ENCODE data around the gene GDA. TPM values are rescaled to one million over a fixed set of nuclear protein-coding genes. Genes with fewer than 3 reads are reported as not detected.

The GDA gene
- total RNA-seq (under 1 TPM; 0.61 to 0.65 TPM), polyA plus RNA-seq (1 to 10 TPM in 1 of 2 donors, under 1 TPM in 1; 0.04 to 1.5 TPM)
- long read RNA-seq, donor 1, result 0 reads
- long read RNA-seq, donor 2, result 0 reads
- long read RNA-seq, donor 3, result 0 reads
- long read RNA-seq, donor 4, result 0 reads
- long read RNA-seq, donor 5, result 0 reads

DNA sequence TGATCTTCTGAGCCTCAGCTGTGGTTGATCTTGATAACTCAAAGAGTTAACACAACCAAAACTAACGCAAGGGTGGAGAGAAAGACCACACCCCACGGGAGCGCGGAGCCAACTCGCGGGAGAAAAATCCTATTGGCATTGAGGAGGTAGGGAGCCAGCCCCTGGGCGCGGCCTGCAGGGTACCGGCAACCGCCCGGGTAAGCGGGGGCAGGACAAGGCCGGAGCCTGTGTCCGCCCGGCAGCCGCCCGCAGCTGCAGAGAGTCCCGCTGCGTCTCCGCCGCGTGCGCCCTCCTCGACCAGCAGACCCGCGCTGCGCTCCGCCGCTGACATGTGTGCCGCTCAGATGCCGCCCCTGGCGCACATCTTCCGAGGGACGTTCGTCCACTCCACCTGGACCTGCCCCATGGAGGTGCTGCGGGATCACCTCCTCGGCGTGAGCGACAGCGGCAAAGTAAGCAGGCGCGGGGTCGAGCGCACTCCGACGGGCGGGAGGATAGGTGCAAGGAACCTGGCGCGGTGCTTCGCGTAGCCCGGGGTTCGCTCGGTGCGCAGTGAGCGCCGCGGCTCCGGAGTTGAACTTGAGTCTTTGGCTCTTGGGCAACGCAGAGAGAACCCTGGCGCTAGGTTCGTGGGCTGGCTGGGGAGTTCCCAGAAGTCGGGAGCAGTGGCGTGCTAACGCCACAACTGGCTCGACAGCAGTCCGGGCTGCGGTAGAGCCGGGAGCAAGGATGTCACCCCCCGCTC lies at the start of gene GDA:
TSS of gene GDA (plus strand) at position 210 of the 745 bp plus-strand sequence. CDS start at position 330, 120 bp downstream.
- no peak for ATAC-seq (ENCODE audit: insufficient read depth, low FRiP score)
- no peak within 1 kb of the TSS for H3K4me3 ChIP-seq
- H3K27me3 ChIP-seq (ENCODE audit: control insufficient read depth in 3 of 3, insufficient read depth in 3 of 3, low read length in 2 of 3), result peaks cover 3 to 41% (median 26%) of the 10 kb centered on the region in 3 donors
- no peaks in the 10 kb centered on the region for H3K36me3 ChIP-seq (ENCODE audit: control insufficient read depth in 4 of 4, insufficient read depth in 4 of 4, low read length in 4 of 4)
- 2 to 3% methylated on average over 70 of the region's 70 CpGs for WGBS, 2 donors
- no peak within 1 kb of the TSS for H3K9ac ChIP-seq (ENCODE audit: insufficient read depth in 1 of 2, low read length in 2 of 2)
- no peak within 1 kb of the TSS for H3K27ac ChIP-seq (ENCODE audit: low read depth in 1 of 2, low read length in 1 of 2)
- peaks cover 0 to 3% (median 0%) of the 10 kb centered on the region in 4 donors for H3K9me3 ChIP-seq (ENCODE audit: control insufficient read depth in 4 of 4, insufficient read depth in 3 of 4, low read length in 3 of 4)
- peaks cover 0 to 3% (median 0%) of the 10 kb centered on the region in 5 donors for H3K4me1 ChIP-seq (ENCODE audit: control insufficient read depth in 5 of 5, insufficient read depth in 5 of 5, low read length in 5 of 5)
- DNase-seq, result peak in 1 of 3 donors; percentile 12
- TF ChIP-seq, protein P1, sequence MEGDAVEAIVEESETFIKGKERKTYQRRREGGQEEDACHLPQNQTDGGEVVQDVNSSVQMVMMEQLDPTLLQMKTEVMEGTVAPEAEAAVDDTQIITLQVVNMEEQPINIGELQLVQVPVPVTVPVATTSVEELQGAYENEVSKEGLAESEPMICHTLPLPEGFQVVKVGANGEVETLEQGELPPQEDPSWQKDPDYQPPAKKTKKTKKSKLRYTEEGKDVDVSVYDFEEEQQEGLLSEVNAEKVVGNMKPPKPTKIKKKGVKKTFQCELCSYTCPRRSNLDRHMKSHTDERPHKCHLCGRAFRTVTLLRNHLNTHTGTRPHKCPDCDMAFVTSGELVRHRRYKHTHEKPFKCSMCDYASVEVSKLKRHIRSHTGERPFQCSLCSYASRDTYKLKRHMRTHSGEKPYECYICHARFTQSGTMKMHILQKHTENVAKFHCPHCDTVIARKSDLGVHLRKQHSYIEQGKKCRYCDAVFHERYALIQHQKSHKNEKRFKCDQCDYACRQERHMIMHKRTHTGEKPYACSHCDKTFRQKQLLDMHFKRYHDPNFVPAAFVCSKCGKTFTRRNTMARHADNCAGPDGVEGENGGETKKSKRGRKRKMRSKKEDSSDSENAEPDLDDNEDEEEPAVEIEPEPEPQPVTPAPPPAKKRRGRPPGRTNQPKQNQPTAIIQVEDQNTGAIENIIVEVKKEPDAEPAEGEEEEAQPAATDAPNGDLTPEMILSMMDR (IDR thresholded peaks at IDR 0.05; ENCODE audit: control extremely low read depth, extremely low read depth), result no peak

DNA sequence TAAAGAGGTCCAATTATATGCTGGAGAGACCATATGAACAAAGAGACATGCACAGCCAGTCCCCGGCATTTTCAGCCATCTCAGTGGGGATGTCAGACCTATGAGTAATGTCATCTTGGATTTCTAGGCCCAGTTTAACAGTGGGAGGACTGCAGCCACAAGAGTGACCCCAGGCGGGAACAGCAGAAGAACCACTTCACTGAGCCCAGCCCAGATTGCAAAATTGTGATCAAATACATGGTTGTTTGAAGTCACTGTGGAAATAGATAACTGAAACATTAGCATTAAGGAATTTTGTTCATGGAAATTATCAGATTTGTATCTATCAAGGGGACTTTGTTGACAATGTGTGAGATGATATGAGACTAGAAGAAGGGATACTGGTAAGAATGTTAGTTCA lies 46.7 kb upstream of the GDA start:
- DNase-seq (no peak), ATAC-seq (ENCODE audit: insufficient read depth, low FRiP score) (no peak)
- no peaks in the 10 kb centered on the region for H3K4me1 ChIP-seq (ENCODE audit: control insufficient read depth in 5 of 5, insufficient read depth in 5 of 5, low read length in 5 of 5)
- no peaks in the 10 kb centered on the region for H3K36me3 ChIP-seq (ENCODE audit: control insufficient read depth in 4 of 4, insufficient read depth in 4 of 4, low read length in 4 of 4)
- no peak overlapping the region for H3K27ac ChIP-seq (ENCODE audit: low read depth in 1 of 2, low read length in 1 of 2)
- no peak overlapping the region for H3K9ac ChIP-seq (ENCODE audit: insufficient read depth in 1 of 2, low read length in 2 of 2)
- no peaks in the 10 kb centered on the region for H3K9me3 ChIP-seq (ENCODE audit: control insufficient read depth in 4 of 4, insufficient read depth in 3 of 4, low read length in 3 of 4)
- H3K4me3 ChIP-seq, result no peak overlapping the region
- no peaks in the 10 kb centered on the region for H3K27me3 ChIP-seq (ENCODE audit: control insufficient read depth in 3 of 3, insufficient read depth in 3 of 3, low read length in 2 of 3)
- TF ChIP-seq, protein P1 (IDR thresholded peaks at IDR 0.05; ENCODE audit: control extremely low read depth, extremely low read depth), result no peak
- 84 to 85% methylated on average over 2 of the region's 2 CpGs for WGBS, 2 donors

DNA sequence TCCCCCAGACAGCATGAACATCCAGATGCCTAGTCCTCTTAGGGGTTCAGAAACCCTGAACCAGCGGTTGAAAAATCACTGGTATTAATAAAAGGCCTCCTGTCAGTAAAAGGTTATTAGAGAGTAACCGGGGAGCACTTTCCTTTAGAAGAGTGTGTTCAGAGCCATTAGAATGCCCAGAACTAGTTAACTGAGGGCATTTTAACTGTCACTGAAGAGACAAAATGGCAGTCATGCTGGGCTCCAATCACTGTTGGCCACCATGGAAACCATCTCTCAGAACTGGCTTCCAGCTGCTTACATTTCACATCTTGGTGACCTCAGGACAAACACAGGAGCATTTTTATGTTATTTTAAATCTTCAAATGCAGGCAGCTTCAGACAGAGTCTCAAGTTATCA lies 36.2 kb upstream of the GDA start:
- no peak for ATAC-seq (ENCODE audit: insufficient read depth, low FRiP score)
- WGBS, 2 donors, result 90 to 96% methylated on average over 2 of the region's 2 CpGs

More for the DNA sequence above, 36.2 kb upstream of the GDA start:
- no peak overlapping the region for H3K4me3 ChIP-seq
- H3K4me1 ChIP-seq (ENCODE audit: control insufficient read depth in 5 of 5, insufficient read depth in 5 of 5, low read length in 5 of 5), result no peaks in the 10 kb centered on the region
- DNase-seq, result no peak
- TF ChIP-seq, protein P1 (IDR thresholded peaks at IDR 0.05; ENCODE audit: control extremely low read depth, extremely low read depth), result no peak
- H3K27ac ChIP-seq (ENCODE audit: low read depth in 1 of 2, low read length in 1 of 2), result no peak overlapping the region
- no peaks in the 10 kb centered on the region for H3K27me3 ChIP-seq (ENCODE audit: control insufficient read depth in 3 of 3, insufficient read depth in 3 of 3, low read length in 2 of 3)
- H3K9me3 ChIP-seq (ENCODE audit: control insufficient read depth in 4 of 4, insufficient read depth in 3 of 4, low read length in 3 of 4), result no peaks in the 10 kb centered on the region
- no peak overlapping the region for H3K9ac ChIP-seq (ENCODE audit: insufficient read depth in 1 of 2, low read length in 2 of 2)
- no peaks in the 10 kb centered on the region for H3K36me3 ChIP-seq (ENCODE audit: control insufficient read depth in 4 of 4, insufficient read depth in 4 of 4, low read length in 4 of 4)
